Activated CD8-positive, alpha-beta memory T cell treated with anti-CD3 and anti-CD28 coated beads, Interleukin-2, amount 50 U/mL, for 24 hours (primary cell): ENCODE data around the gene KLRF2.

Experiments
- DNase-seq: peaks from one replicate; pipeline ENCODE4 v3.0.0-alpha.2; 2020; ENCODE audit errors: extremely low read depth

KLRF2 gene

GRCh38 chr12:9936591-9936990 is 55.3 kb downstream of the KLRF2 start:
- DNase-seq, result no peak

DNA sequence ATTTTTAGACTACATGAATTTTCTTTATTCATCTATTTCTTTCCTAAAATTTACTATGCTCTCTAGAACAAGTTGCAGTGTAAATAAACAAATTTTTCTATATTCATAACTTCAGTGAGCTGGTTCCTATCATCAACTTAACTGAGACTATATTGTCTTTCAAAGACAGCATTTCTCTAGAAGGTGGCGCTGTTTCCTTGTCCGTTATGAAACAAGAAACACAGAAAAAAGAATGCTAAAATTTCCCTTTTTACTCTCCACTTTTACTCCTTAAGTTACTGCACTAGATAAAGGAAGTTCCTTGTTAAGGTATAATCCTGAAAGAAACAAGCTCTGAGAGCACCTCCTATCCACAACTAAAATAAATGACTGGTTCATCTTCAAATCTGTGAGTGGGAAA is 59.1 kb downstream of the KLRF2 start:
- no peak for DNase-seq

- DNase-seq, result no peak
These were observed 60.5 kb downstream of the KLRF2 start for GRCh38 chr12:9941838-9942237.

- DNase-seq, result no peak
These were observed 62.0 kb downstream of the KLRF2 start for GRCh38 chr12:9943240-9943639.

GRCh38 chr12:9944391-9944790 is 63.1 kb downstream of the KLRF2 start:
- no peak for DNase-seq
